Neural cell (in vitro differentiated cells): ENCODE results near the gene SAPCD1. TPM values are rescaled to one million over a fixed set of nuclear protein-coding genes. Genes with fewer than 3 reads are reported as not detected.

Source experiments
- H2AFZ ChIP-seq: fragments of 200-600, 300-800 bp; sonication (generic), shearing (Covaris generic); 2 replicates; pipeline ENCODE4 v1.6.0; 2014; ENCODE audit warnings: low read depth, mild to moderate bottlenecking, antibody characterized with exemption, low read length, moderate library complexity
- H3F3A ChIP-seq: fragments of 200-600 bp; shearing (Covaris generic); 2 replicates; pipeline ENCODE4 v1.6.1; 2016; ENCODE audit warnings: mild to moderate bottlenecking, moderate library complexity, mixed read lengths, antibody characterized with exemption, low read length; ENCODE audit not compliant: insufficient read depth, poor library complexity, severe bottlenecking
- H3K27ac ChIP-seq: fragments of 200-600, 300-800 bp; sonication (generic), shearing (Covaris generic); 2 replicates; pipeline ENCODE4 v1.5.1; 2014; ENCODE audit warnings: mild to moderate bottlenecking, low read length, moderate library complexity
- H3K27me3 ChIP-seq: fragments of 300-800, 200-600 bp; sonication (generic), shearing (Covaris generic); 2 replicates; pipeline ENCODE4 v1.6.0; 2014; ENCODE audit warnings: mild to moderate bottlenecking, low read depth, low read length, moderate library complexity; ENCODE audit not compliant: insufficient read depth
- H3K36me3 ChIP-seq: fragments of 300-800, 200-600 bp; sonication (generic), shearing (Covaris generic); 2 replicates; pipeline ENCODE4 v1.5.1; 2014; ENCODE audit warnings: mild to moderate bottlenecking, antibody characterized with exemption, low read length, moderate library complexity; ENCODE audit not compliant: insufficient read depth
- H3K4me2 ChIP-seq: fragments of 300-800, 200-600 bp; sonication (generic), shearing (Covaris generic); 2 replicates; pipeline ENCODE4 v1.6.0; 2014; ENCODE audit warnings: mild to moderate bottlenecking, low read length
- H3K4me3 ChIP-seq: fragments of 300-800, 200-600 bp; sonication (generic), shearing (Covaris generic); 2 replicates; pipeline ENCODE4 v1.5.1; 2014; ENCODE audit warnings: mild to moderate bottlenecking, low read length, moderate library complexity
- H3K79me2 ChIP-seq: fragments of 200-600 bp; shearing (Covaris generic); replicated peaks from 2 replicates; pipeline ENCODE4 v1.6.0; 2014; ENCODE audit warnings: mild to moderate bottlenecking, low read length, moderate library complexity; ENCODE audit not compliant: insufficient read depth
- H3K9ac ChIP-seq: fragments of 300-800, 200-600 bp; sonication (generic), shearing (Covaris generic); 2 replicates; pipeline ENCODE4 v1.6.1; 2016; ENCODE audit warnings: mild to moderate bottlenecking, low read length, mixed read lengths
- H3K9me2 ChIP-seq: fragments of 200-600 bp; shearing (Covaris generic); 2 replicates; pipeline ENCODE4 v1.6.1; 2016; ENCODE audit warnings: mild to moderate bottlenecking, low read length, mixed read lengths; ENCODE audit not compliant: insufficient read depth
- H3K9me3 ChIP-seq: fragments of 200-600, 300-800 bp; sonication (generic), shearing (Covaris generic); 2 replicates; pipeline ENCODE4 v1.6.1; 2016; ENCODE audit warnings: mild to moderate bottlenecking, mixed run types, low read length, moderate library complexity, mixed read lengths
- H4K20me1 ChIP-seq: fragments of 200-600 bp; shearing (Covaris generic); 2 replicates; pipeline ENCODE4 v1.6.1; 2016; ENCODE audit warnings: mild to moderate bottlenecking, mixed run types; ENCODE audit not compliant: insufficient read depth
- EP300 ChIP-seq: fragments of 450-650 bp; conservative IDR thresholded peaks from 2 replicates; pipeline ENCODE4 v1.6.1; 2014; ENCODE audit warnings: antibody characterized with exemption, mild to moderate bottlenecking, moderate library complexity; ENCODE audit not compliant: poor library complexity, severe bottlenecking
- EZH2 ChIP-seq: fragments of 200-600, 300-800 bp; shearing (Covaris generic), sonication (generic); IDR thresholded peaks from 2 replicates; pipeline ENCODE4 v1.6.1; 2014; ENCODE audit warnings: antibody characterized with exemption, low read length, borderline replicate concordance, mild to moderate bottlenecking; ENCODE audit not compliant: insufficient read depth, poor library complexity, severe bottlenecking
- MXI1 ChIP-seq: fragments of 450-650 bp; conservative IDR thresholded peaks from 2 replicates; pipeline ENCODE4 v1.6.1; 2014; ENCODE audit warnings: antibody characterized with exemption, mild to moderate bottlenecking; ENCODE audit not compliant: poor library complexity, severe bottlenecking
- POLR2AphosphoS5 ChIP-seq: IDR thresholded peaks from 2 replicates; pipeline ENCODE4 v1.6.1; 2012
- RAD21 ChIP-seq: fragments of 450-650 bp; conservative IDR thresholded peaks from 2 replicates; pipeline ENCODE4 v1.6.1; 2014; ENCODE audit warnings: antibody characterized with exemption, mild to moderate bottlenecking, moderate library complexity
- SMC3 ChIP-seq: fragments of 450-650 bp; conservative IDR thresholded peaks from 2 replicates; pipeline ENCODE4 v1.6.1; 2014; ENCODE audit warnings: antibody characterized with exemption, mild to moderate bottlenecking, moderate library complexity; ENCODE audit not compliant: poor library complexity
- TAF1 ChIP-seq: IDR thresholded peaks from 2 replicates; pipeline ENCODE4 v1.6.1; 2012; ENCODE audit warnings: low read depth
- polyA plus RNA-seq: library from polyadenylated mRNA; depleted of rRNA; stranded (reverse); fragments of >200 nt; gene quantifications from 2 replicates; pipeline ENCODE4 v1.2.3, GENCODE V29; 2014
- TF ChIP-seq, protein P1 (sequence below): fragments of 450-650 bp; IDR thresholded peaks from 2 replicates; pipeline ENCODE4 v1.5.1; 2014; ENCODE audit warnings: antibody characterized with exemption, mild to moderate bottlenecking, moderate library complexity; ENCODE audit not compliant: poor library complexity, severe bottlenecking
- TF ChIP-seq, protein P2 (sequence below): IDR thresholded peaks from 2 replicates; pipeline ENCODE4 v1.6.1; 2012; ENCODE audit warnings: borderline replicate concordance

SAPCD1 gene
- polyA plus RNA-seq, 1 donor from 2014 or later = not detected

DNA sequence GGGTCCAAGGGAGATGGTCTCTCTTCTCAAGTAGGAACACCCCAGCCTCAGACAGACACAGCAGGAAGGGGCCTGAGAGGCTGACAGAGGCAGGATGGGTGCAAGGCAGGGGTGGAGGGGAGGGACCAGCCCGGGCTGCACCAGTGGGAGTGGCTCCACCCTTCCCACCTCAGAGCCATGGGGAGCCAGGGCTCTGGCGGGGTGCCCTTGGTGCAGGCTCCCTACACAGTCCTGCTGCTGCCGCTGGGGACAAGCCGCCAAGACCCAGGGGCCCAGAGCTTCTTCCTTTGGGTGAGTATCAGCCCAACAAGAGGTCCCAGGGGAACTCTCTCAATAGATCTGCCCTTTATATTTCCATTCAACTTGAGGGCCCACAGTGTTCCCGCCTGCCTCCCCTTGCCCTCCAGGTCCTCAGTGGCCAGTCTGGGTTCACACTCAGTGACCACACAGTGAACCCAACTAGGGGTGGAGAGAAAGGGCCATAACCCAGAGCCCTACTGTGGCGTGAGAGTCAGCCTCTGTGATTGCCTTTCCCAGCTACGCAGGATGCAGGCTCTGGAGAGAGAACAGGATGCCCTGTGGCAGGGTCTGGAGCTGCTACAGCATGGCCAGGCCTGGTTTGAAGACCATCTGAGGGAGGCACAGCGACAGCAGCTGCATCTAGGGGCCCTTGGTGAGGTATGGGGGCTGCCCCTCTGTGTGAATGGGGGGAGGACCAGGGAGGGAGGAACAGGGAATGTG is 592 bp downstream of the SAPCD1 start:
- H3K4me3 ChIP-seq = no peak overlapping the region
- H3K9me2 ChIP-seq = no peaks in the 10 kb centered on the region
- no peak overlapping the region for H3K4me2 ChIP-seq
- no peaks in the 10 kb centered on the region for H3F3A ChIP-seq
- no peaks in the 10 kb centered on the region for H3K9me3 ChIP-seq
- H3K9ac ChIP-seq = no peak overlapping the region
- no peaks in the 10 kb centered on the region for H3K27me3 ChIP-seq
- no peak overlapping the region for H2AFZ ChIP-seq
- no peak overlapping the region for H3K27ac ChIP-seq
- no peaks in the 10 kb centered on the region for H3K79me2 ChIP-seq
- no peaks in the 10 kb centered on the region for H3K36me3 ChIP-seq
- no peaks in the 10 kb centered on the region for H4K20me1 ChIP-seq
- TF ChIP-seq POLR2AphosphoS5 (no peak), EP300 (no peak), MXI1 (no peak), TAF1 (no peak), RAD21 (no peak), SMC3 (no peak), EZH2 (no peak)
- TF ChIP-seq, protein P1, sequence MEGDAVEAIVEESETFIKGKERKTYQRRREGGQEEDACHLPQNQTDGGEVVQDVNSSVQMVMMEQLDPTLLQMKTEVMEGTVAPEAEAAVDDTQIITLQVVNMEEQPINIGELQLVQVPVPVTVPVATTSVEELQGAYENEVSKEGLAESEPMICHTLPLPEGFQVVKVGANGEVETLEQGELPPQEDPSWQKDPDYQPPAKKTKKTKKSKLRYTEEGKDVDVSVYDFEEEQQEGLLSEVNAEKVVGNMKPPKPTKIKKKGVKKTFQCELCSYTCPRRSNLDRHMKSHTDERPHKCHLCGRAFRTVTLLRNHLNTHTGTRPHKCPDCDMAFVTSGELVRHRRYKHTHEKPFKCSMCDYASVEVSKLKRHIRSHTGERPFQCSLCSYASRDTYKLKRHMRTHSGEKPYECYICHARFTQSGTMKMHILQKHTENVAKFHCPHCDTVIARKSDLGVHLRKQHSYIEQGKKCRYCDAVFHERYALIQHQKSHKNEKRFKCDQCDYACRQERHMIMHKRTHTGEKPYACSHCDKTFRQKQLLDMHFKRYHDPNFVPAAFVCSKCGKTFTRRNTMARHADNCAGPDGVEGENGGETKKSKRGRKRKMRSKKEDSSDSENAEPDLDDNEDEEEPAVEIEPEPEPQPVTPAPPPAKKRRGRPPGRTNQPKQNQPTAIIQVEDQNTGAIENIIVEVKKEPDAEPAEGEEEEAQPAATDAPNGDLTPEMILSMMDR = no peak
- TF ChIP-seq, protein P2, sequence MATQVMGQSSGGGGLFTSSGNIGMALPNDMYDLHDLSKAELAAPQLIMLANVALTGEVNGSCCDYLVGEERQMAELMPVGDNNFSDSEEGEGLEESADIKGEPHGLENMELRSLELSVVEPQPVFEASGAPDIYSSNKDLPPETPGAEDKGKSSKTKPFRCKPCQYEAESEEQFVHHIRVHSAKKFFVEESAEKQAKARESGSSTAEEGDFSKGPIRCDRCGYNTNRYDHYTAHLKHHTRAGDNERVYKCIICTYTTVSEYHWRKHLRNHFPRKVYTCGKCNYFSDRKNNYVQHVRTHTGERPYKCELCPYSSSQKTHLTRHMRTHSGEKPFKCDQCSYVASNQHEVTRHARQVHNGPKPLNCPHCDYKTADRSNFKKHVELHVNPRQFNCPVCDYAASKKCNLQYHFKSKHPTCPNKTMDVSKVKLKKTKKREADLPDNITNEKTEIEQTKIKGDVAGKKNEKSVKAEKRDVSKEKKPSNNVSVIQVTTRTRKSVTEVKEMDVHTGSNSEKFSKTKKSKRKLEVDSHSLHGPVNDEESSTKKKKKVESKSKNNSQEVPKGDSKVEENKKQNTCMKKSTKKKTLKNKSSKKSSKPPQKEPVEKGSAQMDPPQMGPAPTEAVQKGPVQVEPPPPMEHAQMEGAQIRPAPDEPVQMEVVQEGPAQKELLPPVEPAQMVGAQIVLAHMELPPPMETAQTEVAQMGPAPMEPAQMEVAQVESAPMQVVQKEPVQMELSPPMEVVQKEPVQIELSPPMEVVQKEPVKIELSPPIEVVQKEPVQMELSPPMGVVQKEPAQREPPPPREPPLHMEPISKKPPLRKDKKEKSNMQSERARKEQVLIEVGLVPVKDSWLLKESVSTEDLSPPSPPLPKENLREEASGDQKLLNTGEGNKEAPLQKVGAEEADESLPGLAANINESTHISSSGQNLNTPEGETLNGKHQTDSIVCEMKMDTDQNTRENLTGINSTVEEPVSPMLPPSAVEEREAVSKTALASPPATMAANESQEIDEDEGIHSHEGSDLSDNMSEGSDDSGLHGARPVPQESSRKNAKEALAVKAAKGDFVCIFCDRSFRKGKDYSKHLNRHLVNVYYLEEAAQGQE = no peak

- Histone ChIP-seq H3K36me3 (no peaks in the 10 kb centered on the region), H3K9me3 (no peaks in the 10 kb centered on the region), H2AFZ (no peak overlapping the region), H3K79me2 (no peaks in the 10 kb centered on the region), H3K27ac (no peak overlapping the region), H3K4me2 (no peak overlapping the region), H3K4me3 (no peak overlapping the region), H4K20me1 (no peaks in the 10 kb centered on the region), H3K9ac (no peak overlapping the region), H3K27me3 (no peaks in the 10 kb centered on the region), H3K9me2 (no peaks in the 10 kb centered on the region), H3F3A (no peaks in the 10 kb centered on the region)
- TF ChIP-seq RAD21 (no peak), EP300 (no peak), EZH2 (no peak), MXI1 (no peak), SMC3 (no peak), POLR2AphosphoS5 (no peak), TAF1 (no peak)
- TF ChIP-seq, protein P2 = no peak
- TF ChIP-seq, protein P1 = no peak
These were observed 1.1 kb downstream of the SAPCD1 start for GRCh38 chr6:31763619-31763940.
